HEK293T (cell line): Measurements from ENCODE around the gene C4orf17.
"Not testable (repeated sequence)": the region's sequence is repeated elsewhere in the genome, so short reads cannot be mapped to it uniquely, and the experiment has no call there.

Source experiments
- CTCF ChIA-PET: fragments of 350-600 bp; formaldehyde crosslinking; extraction: SDS; loops from one replicate; lab custom pipeline; 2021; ENCODE audit warnings: antibody characterized with exemption, inconsistent platforms; lab: Yijun Ruan, JAX
- POLR2A ChIA-PET: fragments of 350-600 bp; formaldehyde crosslinking; extraction: SDS; loops from one replicate; lab custom pipeline; 2020; ENCODE audit warnings: antibody characterized with exemption, inconsistent platforms; lab: Yijun Ruan, JAX
- DNase-seq: peaks from one replicate; pipeline ENCODE4 v3.0.0; 2012; ENCODE audit warnings: mixed read lengths; ENCODE audit errors: extremely low spot score
- ARNT ChIP-seq: fragments of 450-650 bp; IDR thresholded peaks from 2 replicates; pipeline ENCODE4 v1.6.1; 2017; ENCODE audit warnings: mild to moderate bottlenecking
- BHLHE40 ChIP-seq: fragments of 450-650 bp; IDR thresholded peaks from 2 replicates; pipeline ENCODE4 v1.6.1; 2016; ENCODE audit warnings: mild to moderate bottlenecking, moderate library complexity, borderline replicate concordance
- CTBP1 ChIP-seq: fragments of 450-650 bp; IDR thresholded peaks from 2 replicates; pipeline ENCODE4 v1.6.1; 2016; ENCODE audit warnings: borderline replicate concordance
- ELF4 ChIP-seq: fragments of 450-650 bp; IDR thresholded peaks from 2 replicates; pipeline ENCODE4 v1.6.1; 2017; ENCODE audit warnings: antibody characterized with exemption
- FOXA1 ChIP-seq: fragments of 450-650 bp; IDR thresholded peaks from 2 replicates; pipeline ENCODE4 v1.6.1; 2016; ENCODE audit warnings: mild to moderate bottlenecking
- FOXK2 ChIP-seq: fragments of 450-650 bp; IDR thresholded peaks from 2 replicates; pipeline ENCODE4 v1.6.1; 2016; ENCODE audit warnings: mild to moderate bottlenecking
- FOXM1 ChIP-seq: fragments of 450-650 bp; IDR thresholded peaks from 2 replicates; pipeline ENCODE4 v1.6.1; 2017; ENCODE audit warnings: mild to moderate bottlenecking, borderline replicate concordance
- HDGF ChIP-seq: fragments of 450-650 bp; IDR thresholded peaks from 2 replicates; pipeline ENCODE4 v1.6.1; 2017; ENCODE audit warnings: antibody characterized with exemption, borderline replicate concordance
- L3MBTL2 ChIP-seq: fragments of 450-650 bp; conservative IDR thresholded peaks from 2 replicates; pipeline ENCODE4 v1.6.1; 2016; ENCODE audit warnings: mild to moderate bottlenecking
- LEF1 ChIP-seq: fragments of 450-650 bp; IDR thresholded peaks from 2 replicates; pipeline ENCODE4 v1.6.1; 2017; ENCODE audit warnings: mild to moderate bottlenecking, borderline replicate concordance
- NFRKB ChIP-seq: fragments of 450-650 bp; IDR thresholded peaks from 2 replicates; pipeline ENCODE4 v1.6.1; 2016; ENCODE audit warnings: mild to moderate bottlenecking, moderate library complexity
- SP1 ChIP-seq: fragments of 450-650 bp; IDR thresholded peaks from 2 replicates; pipeline ENCODE4 v1.6.1; 2017
- SUZ12 ChIP-seq: fragments of 450-650 bp; IDR thresholded peaks from 2 replicates; pipeline ENCODE4 v1.6.1; 2016; ENCODE audit warnings: mild to moderate bottlenecking
- TARDBP ChIP-seq: fragments of 450-650 bp; IDR thresholded peaks from 2 replicates; pipeline ENCODE4 v1.6.1; 2016
- ZNF384 ChIP-seq: fragments of 450-650 bp; IDR thresholded peaks from 2 replicates; pipeline ENCODE4 v1.6.1; 2016
- TF ChIP-seq, protein P1 (sequence below): fragments of 450-650 bp; IDR thresholded peaks from 2 replicates; pipeline ENCODE4 v1.6.1; 2016

C4orf17 gene

DNA sequence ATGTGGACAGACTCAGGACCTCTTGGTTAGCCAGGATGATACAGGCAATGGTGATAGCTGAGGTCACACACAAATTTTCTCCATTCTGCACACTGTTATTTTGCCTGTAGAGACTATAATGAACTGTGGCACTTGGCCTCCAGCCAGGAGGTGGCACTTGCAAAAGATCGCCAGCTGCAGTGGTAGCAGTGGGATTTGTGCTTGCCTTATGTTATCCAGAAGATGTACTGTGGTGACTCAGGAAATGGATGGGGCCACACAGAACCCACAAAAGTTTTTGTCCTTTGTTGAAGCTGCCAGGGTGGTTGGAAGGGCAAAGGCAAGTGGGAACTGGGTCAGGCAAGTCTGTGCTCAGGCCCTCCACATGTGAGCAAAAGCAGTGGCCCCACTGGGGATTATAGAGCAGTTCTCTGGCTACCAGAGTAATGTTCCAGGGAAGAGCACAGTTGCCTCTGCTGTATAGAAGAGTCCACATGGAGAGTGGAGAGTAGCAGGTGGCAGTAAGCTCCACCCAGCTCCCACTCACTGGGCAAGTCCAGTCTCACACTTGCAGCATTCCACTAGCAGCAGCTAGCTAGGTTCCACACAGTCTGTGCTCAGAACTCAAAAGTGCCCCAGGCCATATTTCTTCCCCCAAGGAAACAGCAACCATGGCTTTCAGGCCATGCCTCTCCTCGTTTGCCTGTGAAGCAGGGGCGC is 5.9 kb upstream of the C4orf17 start:
- CTCF ChIA-PET = no interaction called here
- no peak for DNase-seq
- POLR2A ChIA-PET = no interaction called here
- TF ChIP-seq FOXM1 (no peak), L3MBTL2 (no peak), SP1 (no peak)

DNA sequence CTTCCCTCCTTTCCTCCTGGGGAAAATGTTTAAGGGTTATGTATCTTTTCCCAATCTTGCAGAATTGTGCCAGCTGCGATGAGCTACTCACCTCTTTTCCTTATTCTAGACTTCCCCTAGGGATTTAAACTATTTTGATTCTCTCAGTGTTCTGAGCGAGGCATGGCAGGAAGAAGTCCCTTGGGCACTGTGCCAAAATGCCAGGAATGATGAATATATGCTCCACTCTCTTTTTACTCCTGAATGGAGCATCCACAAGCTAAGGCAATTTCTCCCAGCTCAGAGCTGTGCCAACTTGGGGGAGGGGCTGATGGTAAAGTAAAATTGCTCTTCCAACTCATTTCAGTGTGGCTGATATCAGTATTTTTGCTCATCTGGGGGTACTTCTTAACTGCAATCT is 4.0 kb upstream of the C4orf17 start:
- TF ChIP-seq L3MBTL2 = no peak
- TF ChIP-seq NFRKB = no peak
- no peak for TF ChIP-seq SP1
- TF ChIP-seq SUZ12 = no peak
- TF ChIP-seq BHLHE40 = no peak
- TF ChIP-seq HDGF = no peak
- no peak for TF ChIP-seq TARDBP
- TF ChIP-seq ARNT = no peak
- TF ChIP-seq CTBP1 = no peak
- ChIA-PET CTCF (no interaction called here), POLR2A (no interaction called here)
- no peak for DNase-seq

GRCh38 chr4:99507349-99507748 is 3.5 kb upstream of the C4orf17 start:
- POLR2A ChIA-PET = no interaction called here
- CTCF ChIA-PET = no interaction called here
- no peak for DNase-seq
- no peak for TF ChIP-seq L3MBTL2
- TF ChIP-seq, protein P1, sequence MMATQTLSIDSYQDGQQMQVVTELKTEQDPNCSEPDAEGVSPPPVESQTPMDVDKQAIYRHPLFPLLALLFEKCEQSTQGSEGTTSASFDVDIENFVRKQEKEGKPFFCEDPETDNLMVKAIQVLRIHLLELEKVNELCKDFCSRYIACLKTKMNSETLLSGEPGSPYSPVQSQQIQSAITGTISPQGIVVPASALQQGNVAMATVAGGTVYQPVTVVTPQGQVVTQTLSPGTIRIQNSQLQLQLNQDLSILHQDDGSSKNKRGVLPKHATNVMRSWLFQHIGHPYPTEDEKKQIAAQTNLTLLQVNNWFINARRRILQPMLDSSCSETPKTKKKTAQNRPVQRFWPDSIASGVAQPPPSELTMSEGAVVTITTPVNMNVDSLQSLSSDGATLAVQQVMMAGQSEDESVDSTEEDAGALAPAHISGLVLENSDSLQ = no peak
- no peak for TF ChIP-seq SUZ12
- no peak for TF ChIP-seq FOXM1
- no peak for TF ChIP-seq ZNF384
- no peak for TF ChIP-seq NFRKB
- no peak for TF ChIP-seq SP1
- TF ChIP-seq CTBP1 = no peak
- TF ChIP-seq ARNT = no peak
- no peak for TF ChIP-seq HDGF
- no peak for TF ChIP-seq LEF1
- no peak for TF ChIP-seq TARDBP
- no peak for TF ChIP-seq ELF4
- TF ChIP-seq FOXK2 = no peak
- no peak for TF ChIP-seq FOXA1
- TF ChIP-seq BHLHE40 = no peak

DNA sequence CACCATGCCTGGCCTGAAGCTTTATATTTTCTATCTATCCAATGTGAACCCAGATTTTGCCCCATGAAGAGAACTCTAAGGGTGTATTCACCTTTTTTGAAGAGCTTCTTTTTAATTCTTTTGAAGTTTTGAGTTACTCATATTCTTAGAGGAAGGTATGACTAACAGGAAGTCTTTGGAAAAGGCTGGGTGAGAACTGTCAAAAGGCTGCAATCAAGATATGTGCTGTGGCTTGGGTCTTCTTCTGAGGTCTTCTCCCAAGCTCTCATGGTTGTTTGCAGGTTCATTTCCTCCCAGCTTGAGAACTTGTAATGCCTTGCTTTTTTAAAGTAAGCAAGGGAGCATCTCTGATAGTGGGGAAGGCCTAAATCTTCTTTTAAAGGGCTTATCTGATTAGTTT is 3.1 kb upstream of the C4orf17 start:
- DNase-seq = no peak
- TF ChIP-seq L3MBTL2 = no peak
- no peak for TF ChIP-seq ARNT
- no peak for TF ChIP-seq LEF1
- no peak for TF ChIP-seq FOXK2
- TF ChIP-seq TARDBP = no peak
- TF ChIP-seq CTBP1 = no peak
- TF ChIP-seq NFRKB = no peak
- no peak for TF ChIP-seq ZNF384
- TF ChIP-seq FOXA1 = no peak
- TF ChIP-seq SUZ12 = no peak
- no peak for TF ChIP-seq SP1
- no peak for TF ChIP-seq HDGF
- CTCF ChIA-PET = no interaction called here
- POLR2A ChIA-PET = no interaction called here

GRCh38 chr4:99518601-99519295 is 7.9 kb downstream of the C4orf17 start:
- ChIA-PET CTCF (no interaction called here), POLR2A (no interaction called here)
- TF ChIP-seq NFRKB (no peak), HDGF (no peak), ARNT (no peak), ZNF384 (no peak), FOXK2 (no peak), BHLHE40 (no peak), FOXM1 (no peak)
- DNase-seq = no peak

GRCh38 chr4:99529228-99529627 is 18.4 kb downstream of the C4orf17 start:
- TF ChIP-seq ELF4 (no peak), L3MBTL2 (no peak), LEF1 (no peak), FOXM1 (no peak), FOXA1 (no peak), TARDBP (no peak), FOXK2 (no peak)
- CTCF ChIA-PET = no interaction called here
- DNase-seq = no peak
- POLR2A ChIA-PET = no interaction called here

- DNase-seq = no peak
- no peak for TF ChIP-seq CTBP1
- TF ChIP-seq ELF4 = no peak
- TF ChIP-seq, protein P1 = no peak
- no peak for TF ChIP-seq TARDBP
- TF ChIP-seq FOXA1 = no peak
- no peak for TF ChIP-seq L3MBTL2
- TF ChIP-seq FOXK2 = no peak
- TF ChIP-seq HDGF = no peak
- no peak for TF ChIP-seq ZNF384
- TF ChIP-seq ARNT = no peak
- no peak for TF ChIP-seq BHLHE40
- no peak for TF ChIP-seq LEF1
- no peak for TF ChIP-seq SP1
- TF ChIP-seq SUZ12 = no peak
- TF ChIP-seq NFRKB = no peak
- no peak for TF ChIP-seq FOXM1
- POLR2A ChIA-PET = no interaction called here
- CTCF ChIA-PET = no interaction called here
These were observed 19.1 kb downstream of the C4orf17 start for GRCh38 chr4:99529956-99530355.

- CTCF ChIA-PET, DNase-seq, POLR2A ChIA-PET: not testable (repeated sequence)
These were observed 23.9 kb downstream of the C4orf17 start for GRCh38 chr4:99534699-99535098.
